GM12865 (cell line): ENCODE results near the gene CA10.

ENCODE experiments used
- DNase-seq: peaks from one replicate; pipeline ENCODE4 v3.0.0; 2010; ENCODE audit warnings: low read depth
- H3K4me3 ChIP-seq: 2 replicates; pipeline ENCODE4 v1.5.1; 2011; ENCODE audit warnings: mild to moderate bottlenecking, low read depth, low read length, control low read depth
- CTCF ChIP-seq: IDR thresholded peaks from 2 replicates; pipeline ENCODE4 v1.5.1; 2011; ENCODE audit warnings: low read length, control low read depth, low read depth, inconsistent platforms; ENCODE audit not compliant: insufficient read depth; ENCODE audit errors: missing control alignments

The CA10 gene

GRCh38 chr17:51702963-51703360, 455.6 kb downstream of the CA10 start:
- no peak overlapping the region for H3K4me3 ChIP-seq
- DNase-seq: no peak
- no peak for TF ChIP-seq CTCF

DNA sequence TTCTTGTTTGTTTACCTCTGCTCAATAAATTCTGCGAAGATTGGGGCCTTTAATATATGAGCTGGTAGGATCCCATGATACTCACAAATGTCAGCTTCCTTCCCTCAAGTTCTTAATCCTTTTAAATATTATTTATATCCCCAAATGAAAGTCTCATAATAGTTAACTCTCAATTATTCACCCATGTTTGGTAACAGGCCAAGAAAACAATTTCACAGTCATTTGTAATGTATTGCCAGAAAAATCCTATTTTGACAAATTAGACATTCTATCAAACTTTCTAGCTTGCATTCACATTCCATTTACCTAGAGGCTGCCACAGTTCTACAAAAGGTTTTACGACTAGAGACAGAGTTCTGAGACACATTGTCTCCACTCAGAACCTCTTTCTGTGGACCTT, 457.0 kb downstream of the CA10 start:
- no peak overlapping the region for H3K4me3 ChIP-seq
- no peak for DNase-seq
- no peak for TF ChIP-seq CTCF

GRCh38 chr17:51700011-51700760, 458.3 kb downstream of the CA10 start:
- TF ChIP-seq CTCF: no peak
- no peak overlapping the region for H3K4me3 ChIP-seq
- DNase-seq: no peak

- DNase-seq: no peak
- TF ChIP-seq CTCF: no peak
- H3K4me3 ChIP-seq: no peak overlapping the region
These were observed 459.2 kb downstream of the CA10 start for GRCh38 chr17:51699303-51699702.

- no peak for TF ChIP-seq CTCF
- H3K4me3 ChIP-seq: no peak overlapping the region
- DNase-seq: no peak
These were observed 465.6 kb downstream of the CA10 start for GRCh38 chr17:51692917-51693316.

DNA sequence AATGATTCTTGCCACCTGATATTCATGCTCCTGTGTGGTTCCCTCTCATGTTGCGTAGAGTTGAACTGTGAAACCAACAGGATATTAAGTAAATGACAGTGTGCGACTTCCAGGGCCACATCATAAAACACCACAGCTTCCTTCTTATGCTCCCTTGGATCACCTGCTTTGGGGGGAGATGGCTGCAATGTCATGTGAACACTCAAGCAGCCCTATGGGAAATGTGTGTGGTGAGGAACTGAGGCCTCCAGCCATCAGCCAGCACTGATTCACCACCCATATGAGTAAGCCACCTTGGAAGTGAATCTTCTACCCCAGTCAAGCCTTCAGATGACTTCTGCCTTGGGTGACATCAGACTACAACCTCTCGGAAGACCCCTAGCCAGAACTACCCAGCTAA, 470.6 kb downstream of the CA10 start:
- TF ChIP-seq CTCF: no peak
- no peak for DNase-seq
- H3K4me3 ChIP-seq: no peak overlapping the region
